ENCODE data around the gene AGXT2.
A peak's percentile ranks its signal among the peaks of the same experiment; 100 is the strongest.

AGXT2 gene

DNA sequence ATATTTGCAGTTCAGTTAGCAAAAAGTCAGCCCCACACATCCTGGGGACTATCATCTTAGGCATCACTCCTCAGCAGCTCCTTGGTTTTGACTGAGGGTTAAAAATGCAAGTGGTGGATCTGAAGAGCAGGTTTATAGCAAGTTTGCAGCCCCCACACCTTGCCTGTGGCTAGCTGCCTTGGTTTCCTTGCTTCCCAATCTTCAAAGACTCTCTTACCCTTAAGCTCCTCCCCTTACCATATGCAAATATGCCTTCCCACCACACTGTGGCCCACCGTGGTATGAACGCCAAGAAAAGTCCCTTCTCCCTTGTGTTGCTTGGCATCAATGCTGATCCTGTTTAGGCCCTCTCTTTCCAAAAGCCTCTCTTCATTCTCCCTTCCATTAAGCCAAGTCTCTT is 45.0 kb upstream of the AGXT2 start:
- no peak for TF ChIP-seq MYC (IDR thresholded peaks at IDR 0.05; ENCODE audit: low read depth, low read length)
- TF ChIP-seq, protein P1, sequence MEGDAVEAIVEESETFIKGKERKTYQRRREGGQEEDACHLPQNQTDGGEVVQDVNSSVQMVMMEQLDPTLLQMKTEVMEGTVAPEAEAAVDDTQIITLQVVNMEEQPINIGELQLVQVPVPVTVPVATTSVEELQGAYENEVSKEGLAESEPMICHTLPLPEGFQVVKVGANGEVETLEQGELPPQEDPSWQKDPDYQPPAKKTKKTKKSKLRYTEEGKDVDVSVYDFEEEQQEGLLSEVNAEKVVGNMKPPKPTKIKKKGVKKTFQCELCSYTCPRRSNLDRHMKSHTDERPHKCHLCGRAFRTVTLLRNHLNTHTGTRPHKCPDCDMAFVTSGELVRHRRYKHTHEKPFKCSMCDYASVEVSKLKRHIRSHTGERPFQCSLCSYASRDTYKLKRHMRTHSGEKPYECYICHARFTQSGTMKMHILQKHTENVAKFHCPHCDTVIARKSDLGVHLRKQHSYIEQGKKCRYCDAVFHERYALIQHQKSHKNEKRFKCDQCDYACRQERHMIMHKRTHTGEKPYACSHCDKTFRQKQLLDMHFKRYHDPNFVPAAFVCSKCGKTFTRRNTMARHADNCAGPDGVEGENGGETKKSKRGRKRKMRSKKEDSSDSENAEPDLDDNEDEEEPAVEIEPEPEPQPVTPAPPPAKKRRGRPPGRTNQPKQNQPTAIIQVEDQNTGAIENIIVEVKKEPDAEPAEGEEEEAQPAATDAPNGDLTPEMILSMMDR (IDR thresholded peaks at IDR 0.05; ENCODE audit: low read depth, low read length) = no peak
- TF ChIP-seq, protein P2, sequence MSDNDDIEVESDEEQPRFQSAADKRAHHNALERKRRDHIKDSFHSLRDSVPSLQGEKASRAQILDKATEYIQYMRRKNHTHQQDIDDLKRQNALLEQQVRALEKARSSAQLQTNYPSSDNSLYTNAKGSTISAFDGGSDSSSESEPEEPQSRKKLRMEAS (IDR thresholded peaks at IDR 0.05; ENCODE audit: low read depth, low read length) = no peak
- TF ChIP-seq POLR2A (IDR thresholded peaks at IDR 0.05; ENCODE audit: extremely low read depth, insufficient read length) = no peak
- no peak for DNase-seq (ENCODE audit: low read depth)
- no peak overlapping the region for H3K4me3 ChIP-seq (ENCODE audit: low read depth, low read length)

DNA sequence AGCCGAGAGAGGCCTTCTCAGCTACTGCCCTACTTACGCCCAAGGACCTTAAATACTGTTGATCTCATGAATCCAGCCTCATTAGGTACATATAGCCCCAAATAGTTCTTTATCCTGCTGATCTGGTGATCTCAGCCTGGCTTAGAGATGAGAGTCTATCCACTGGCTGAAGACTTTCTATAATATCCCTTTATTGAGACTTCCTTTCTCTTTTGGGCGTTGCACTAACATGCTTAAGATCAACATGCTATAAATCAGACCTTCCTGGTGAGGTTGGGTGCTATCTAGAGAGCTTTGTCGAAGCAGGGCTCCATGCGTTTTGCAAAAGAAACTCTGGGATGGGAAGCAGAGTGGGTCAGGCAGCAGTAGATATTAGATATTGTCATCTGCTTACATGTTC is 44.0 kb upstream of the AGXT2 start:
- no peak overlapping the region for H3K4me3 ChIP-seq (ENCODE audit: low read depth, low read length)
- DNase-seq (ENCODE audit: low read depth) = no peak
- TF ChIP-seq, protein P1 (IDR thresholded peaks at IDR 0.05; ENCODE audit: low read depth, low read length) = no peak
- TF ChIP-seq, protein P2 (IDR thresholded peaks at IDR 0.05; ENCODE audit: low read depth, low read length) = no peak
- TF ChIP-seq MYC (IDR thresholded peaks at IDR 0.05; ENCODE audit: low read depth, low read length) (no peak), POLR2A (IDR thresholded peaks at IDR 0.05; ENCODE audit: extremely low read depth, insufficient read length) (no peak)

DNA sequence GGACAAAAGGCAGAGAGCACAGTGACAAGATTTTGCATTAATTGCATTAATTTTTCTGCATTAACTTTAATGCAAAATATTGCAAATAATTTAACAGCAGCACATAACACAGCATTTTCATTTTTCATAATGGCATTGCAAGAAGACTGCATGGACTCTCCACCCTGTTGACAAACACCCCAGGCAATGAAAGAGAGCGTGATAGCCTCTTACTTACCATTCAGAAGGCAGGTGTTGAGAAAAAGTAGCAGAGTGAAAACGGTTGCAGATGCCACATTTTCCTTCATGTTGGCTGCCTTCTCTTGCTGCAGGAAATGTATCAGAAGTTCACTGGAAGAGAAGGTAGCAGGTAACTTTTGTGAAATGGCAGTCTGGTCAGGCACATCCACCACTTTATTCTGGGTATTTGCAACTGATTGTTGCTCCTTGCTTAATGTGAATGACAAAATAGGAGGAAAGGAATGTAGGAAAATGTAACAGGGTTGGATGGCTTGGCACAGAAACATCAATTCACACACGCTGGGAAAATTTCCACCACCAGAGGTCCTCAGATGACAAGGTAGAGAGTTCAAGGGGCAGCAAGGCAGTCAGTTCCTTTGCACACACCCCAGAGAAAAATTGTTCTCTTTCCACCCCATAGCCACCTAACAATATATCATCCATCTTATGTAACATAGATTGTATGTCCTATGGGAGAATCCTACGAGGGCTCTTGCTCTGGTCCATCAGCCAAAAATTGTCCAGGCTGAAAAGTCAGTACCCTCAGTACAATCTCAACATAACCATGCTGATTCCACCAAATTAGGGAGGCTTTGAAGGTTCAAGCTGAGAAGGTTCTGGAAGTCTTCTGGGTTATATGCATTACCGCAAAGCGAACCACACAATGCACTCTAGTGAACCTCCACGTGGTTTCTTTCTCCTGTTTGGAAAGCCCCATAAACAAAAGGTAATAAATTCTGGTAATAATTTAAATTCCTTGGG is 41.9 kb upstream of the AGXT2 start:
- DNase-seq (ENCODE audit: low read depth) = peak; percentile 67

DNA sequence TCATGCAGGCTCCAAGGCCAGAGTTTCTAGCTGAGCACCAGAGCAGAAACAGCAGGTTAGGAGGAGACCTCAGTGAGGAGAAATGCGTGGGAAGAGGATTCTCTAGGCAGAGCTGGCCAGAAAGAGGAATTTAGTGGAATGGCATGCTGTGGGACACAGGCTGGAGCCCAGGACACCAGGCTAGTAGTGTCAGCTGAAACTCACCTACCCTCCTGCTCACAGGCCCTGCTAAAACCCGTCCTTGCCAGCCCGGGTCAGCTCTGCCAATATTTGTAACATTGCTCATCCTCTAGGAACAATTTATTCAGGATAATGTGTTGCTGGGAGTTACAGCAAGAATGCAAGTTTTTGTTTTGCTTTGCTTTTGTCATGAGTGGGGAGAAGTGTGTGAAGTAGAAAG is 40.2 kb upstream of the AGXT2 start:
- H3K4me3 ChIP-seq (ENCODE audit: low read depth, low read length) = no peak overlapping the region
- DNase-seq (ENCODE audit: low read depth) = no peak
- no peak for TF ChIP-seq MYC (IDR thresholded peaks at IDR 0.05; ENCODE audit: low read depth, low read length)
- TF ChIP-seq, protein P1 (IDR thresholded peaks at IDR 0.05; ENCODE audit: low read depth, low read length) = no peak
- TF ChIP-seq POLR2A (IDR thresholded peaks at IDR 0.05; ENCODE audit: extremely low read depth, insufficient read length) = no peak
- TF ChIP-seq, protein P2 (IDR thresholded peaks at IDR 0.05; ENCODE audit: low read depth, low read length) = no peak

More for the DNA sequence above, 41.9 kb upstream of the AGXT2 start:
- no peak overlapping the region for H3K4me3 ChIP-seq (ENCODE audit: low read depth, low read length)
- TF ChIP-seq MYC (IDR thresholded peaks at IDR 0.05; ENCODE audit: low read depth, low read length) (no peak), POLR2A (IDR thresholded peaks at IDR 0.05; ENCODE audit: extremely low read depth, insufficient read length) (no peak)
- TF ChIP-seq, protein P1 (IDR thresholded peaks at IDR 0.05; ENCODE audit: low read depth, low read length) = peak; percentile 80
- TF ChIP-seq, protein P2 (IDR thresholded peaks at IDR 0.05; ENCODE audit: low read depth, low read length) = 0 out of 2 replicates have a peak, but pooled peaks have one; percentile 45

DNA sequence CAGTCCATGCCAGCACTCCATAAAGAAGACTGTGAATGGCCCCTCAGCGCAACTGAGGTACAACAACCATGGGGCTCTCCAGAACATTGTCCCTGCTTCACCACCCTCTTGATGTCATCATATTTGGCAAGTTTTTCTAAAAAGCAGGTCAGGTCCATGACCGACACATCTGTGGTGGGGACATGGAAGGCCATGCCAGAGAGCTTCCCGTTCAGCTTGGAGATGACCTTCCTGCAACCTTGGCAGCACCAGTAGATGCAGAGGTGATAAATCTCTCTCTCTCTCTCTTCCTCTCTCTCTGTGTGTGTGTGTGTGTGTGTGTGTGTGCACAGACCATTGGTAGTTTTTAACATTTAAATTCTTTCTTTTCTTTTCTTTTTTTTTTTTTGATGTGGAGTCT is 35.4 kb upstream of the AGXT2 start:
- H3K4me3 ChIP-seq (ENCODE audit: low read depth, low read length) = no peak overlapping the region
- no peak for DNase-seq (ENCODE audit: low read depth)
- TF ChIP-seq, protein P1 (IDR thresholded peaks at IDR 0.05; ENCODE audit: low read depth, low read length) = no peak
- TF ChIP-seq, protein P2 (IDR thresholded peaks at IDR 0.05; ENCODE audit: low read depth, low read length) = no peak
- TF ChIP-seq POLR2A (IDR thresholded peaks at IDR 0.05; ENCODE audit: extremely low read depth, insufficient read length) = no peak
- no peak for TF ChIP-seq MYC (IDR thresholded peaks at IDR 0.05; ENCODE audit: low read depth, low read length)
